AG09309 (cell line): ENCODE results near the gene CLDN6.

ENCODE experiments used
- DNase-seq: peaks from one replicate; pipeline ENCODE4 v3.0.0-alpha.2; 2010; ENCODE audit warnings: low read depth
- H3K4me3 ChIP-seq: 2 replicates; pipeline ENCODE4 v1.5.1; 2011; ENCODE audit warnings: mild to moderate bottlenecking, low read depth, low read length, moderate library complexity; ENCODE audit not compliant: control insufficient read depth
- TF ChIP-seq, protein P1 (sequence below): IDR thresholded peaks from 2 replicates; pipeline ENCODE4 v1.5.1; 2011; ENCODE audit warnings: mild to moderate bottlenecking, low read depth, low read length, inconsistent platforms; ENCODE audit not compliant: insufficient read depth, control insufficient read depth; ENCODE audit errors: missing control alignments

The CLDN6 gene

DNA sequence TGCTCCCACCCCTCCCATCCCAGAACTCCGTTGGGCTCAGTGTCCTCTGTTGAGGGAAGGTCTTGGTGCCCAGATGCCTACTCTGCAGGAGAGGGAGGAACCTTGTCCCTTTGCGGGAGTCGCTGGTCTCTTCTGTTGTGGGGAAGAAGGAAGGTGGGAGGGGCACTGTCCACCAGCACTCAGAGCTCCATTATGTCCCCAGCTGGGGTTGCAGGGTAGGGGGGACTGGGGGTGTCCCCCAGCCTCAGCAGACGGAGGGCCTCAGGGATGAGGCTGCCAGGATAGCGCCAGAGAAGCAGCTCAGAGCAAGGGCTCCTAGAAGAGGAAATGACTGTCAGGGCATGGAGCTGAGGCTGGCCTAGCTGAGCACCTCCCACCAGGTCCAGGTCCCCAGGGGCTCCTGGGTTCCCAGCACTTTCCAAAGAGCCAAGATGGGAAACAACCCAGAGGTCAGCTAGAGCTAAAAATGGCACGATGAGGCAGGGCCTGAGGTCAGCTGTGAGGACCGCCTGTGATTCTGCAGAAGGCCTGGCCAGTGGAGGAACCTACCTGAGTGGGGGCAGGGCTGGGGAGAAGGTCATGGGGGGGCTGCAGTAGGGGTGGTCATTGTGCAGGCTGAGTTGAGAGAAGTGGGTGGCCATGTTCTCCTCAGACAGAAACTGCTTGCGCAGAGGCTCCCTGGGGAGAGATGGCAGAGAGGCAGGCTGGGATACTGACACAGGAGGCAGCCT lies 4.9 kb upstream of the CLDN6 start:
- TF ChIP-seq, protein P1, sequence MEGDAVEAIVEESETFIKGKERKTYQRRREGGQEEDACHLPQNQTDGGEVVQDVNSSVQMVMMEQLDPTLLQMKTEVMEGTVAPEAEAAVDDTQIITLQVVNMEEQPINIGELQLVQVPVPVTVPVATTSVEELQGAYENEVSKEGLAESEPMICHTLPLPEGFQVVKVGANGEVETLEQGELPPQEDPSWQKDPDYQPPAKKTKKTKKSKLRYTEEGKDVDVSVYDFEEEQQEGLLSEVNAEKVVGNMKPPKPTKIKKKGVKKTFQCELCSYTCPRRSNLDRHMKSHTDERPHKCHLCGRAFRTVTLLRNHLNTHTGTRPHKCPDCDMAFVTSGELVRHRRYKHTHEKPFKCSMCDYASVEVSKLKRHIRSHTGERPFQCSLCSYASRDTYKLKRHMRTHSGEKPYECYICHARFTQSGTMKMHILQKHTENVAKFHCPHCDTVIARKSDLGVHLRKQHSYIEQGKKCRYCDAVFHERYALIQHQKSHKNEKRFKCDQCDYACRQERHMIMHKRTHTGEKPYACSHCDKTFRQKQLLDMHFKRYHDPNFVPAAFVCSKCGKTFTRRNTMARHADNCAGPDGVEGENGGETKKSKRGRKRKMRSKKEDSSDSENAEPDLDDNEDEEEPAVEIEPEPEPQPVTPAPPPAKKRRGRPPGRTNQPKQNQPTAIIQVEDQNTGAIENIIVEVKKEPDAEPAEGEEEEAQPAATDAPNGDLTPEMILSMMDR, result no peak
- H3K4me3 ChIP-seq, result peak overlapping the region; percentile 62
- DNase-seq, result no peak

DNA sequence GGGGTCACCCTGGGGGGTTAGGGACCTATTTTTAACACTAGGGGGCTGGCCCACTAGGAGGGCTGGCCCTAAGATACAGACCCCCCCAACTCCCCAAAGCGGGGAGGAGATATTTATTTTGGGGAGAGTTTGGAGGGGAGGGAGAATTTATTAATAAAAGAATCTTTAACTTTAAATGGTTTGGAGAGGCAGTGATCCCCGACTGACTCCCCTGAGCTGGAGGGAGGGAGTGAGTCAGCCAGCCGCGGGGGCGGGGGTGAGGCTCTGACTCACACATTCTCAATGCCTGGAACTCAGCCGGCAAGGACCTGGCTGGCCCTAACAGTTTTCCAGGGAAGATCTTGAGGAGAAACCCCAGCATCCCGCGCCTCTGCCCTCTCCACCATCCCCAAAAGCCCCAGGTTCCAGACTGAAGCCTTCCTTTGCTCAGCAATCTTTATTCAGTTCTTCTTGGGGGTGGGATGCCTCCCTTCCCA lies 4.3 kb upstream of the CLDN6 start:
- TF ChIP-seq, protein P1, result no peak
- DNase-seq, result peak; percentile 86
- H3K4me3 ChIP-seq, result peak overlapping the region; percentile 82

DNA sequence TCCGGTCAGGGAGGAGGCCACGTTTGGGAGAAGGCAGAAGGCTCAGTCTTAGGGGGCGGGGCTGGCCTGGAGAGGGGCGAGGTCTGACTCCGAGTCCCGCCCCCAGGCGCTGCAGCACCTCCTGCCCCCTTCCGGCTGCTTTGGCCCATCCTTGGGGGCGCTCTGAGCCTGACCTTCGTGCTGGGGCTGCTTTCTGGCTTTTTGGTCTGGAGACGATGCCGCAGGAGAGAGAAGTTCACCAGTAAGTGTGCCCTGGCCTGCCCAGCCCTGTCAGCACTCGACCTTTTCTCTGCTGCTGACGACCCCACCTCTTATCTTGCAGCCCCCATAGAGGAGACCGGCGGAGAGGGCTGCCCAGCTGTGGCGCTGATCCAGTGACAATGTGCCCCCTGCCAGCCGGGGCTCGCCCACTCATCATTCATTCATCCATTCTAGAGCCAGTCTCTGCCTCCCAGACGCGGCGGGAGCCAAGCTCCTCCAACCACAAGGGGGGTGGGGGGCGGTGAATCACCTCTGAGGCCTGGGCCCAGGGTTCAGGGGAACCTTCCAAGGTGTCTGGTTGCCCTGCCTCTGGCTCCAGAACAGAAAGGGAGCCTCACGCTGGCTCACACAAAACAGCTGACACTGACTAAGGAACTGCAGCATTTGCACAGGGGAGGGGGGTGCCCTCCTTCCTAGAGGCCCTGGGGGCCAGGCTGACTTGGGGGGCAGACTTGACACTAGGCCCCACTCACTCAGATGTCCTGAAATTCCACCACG lies 3.6 kb upstream of the CLDN6 start:
- DNase-seq, result peak; percentile 82
- peak overlapping the region; percentile 82 for H3K4me3 ChIP-seq
- TF ChIP-seq, protein P1, result peak; percentile 44

DNA sequence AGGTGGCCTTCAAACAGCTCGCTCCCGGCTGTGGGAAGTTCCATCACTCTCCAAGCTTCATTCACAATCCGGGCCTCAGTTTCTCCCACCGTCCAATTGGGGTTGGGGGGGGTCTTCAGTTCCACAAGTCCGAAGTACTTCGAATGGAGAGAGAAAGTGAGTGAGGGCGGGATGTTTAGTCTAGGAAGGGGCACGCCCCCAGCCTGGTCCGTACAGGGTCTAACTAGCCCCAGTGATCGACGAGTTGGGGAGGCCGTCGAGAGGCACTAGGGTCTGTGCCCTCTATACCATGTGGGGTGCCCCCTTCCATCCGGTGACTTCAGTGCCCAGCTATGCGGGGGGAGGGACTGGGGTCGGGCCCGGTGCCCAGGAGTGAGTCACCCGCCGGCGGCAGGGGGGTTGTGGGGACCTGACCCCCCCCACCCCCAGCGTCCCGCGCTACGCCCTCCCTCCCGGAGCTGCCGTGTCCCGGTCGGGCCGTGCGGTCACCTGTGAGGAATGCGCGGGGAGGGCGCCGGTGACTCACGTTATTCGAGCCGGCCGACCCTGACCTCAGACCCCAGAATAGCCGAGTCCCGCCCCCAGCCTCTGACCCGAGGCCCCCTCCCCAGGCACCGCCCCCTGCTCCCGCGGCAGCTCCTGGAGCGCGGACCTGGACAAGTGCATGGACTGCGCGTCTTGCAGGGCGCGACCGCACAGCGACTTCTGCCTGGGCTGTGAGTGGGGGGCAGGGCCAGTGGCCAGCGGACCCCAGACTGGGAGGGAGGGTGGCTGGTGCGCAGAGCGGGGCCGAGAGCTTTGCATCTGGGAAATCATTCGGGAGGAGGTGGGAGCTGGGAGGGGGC lies 2.8 kb upstream of the CLDN6 start:
- TF ChIP-seq, protein P1, result no peak
- peak overlapping the region; percentile 82 for H3K4me3 ChIP-seq
- DNase-seq, result peak; percentile 68

DNA sequence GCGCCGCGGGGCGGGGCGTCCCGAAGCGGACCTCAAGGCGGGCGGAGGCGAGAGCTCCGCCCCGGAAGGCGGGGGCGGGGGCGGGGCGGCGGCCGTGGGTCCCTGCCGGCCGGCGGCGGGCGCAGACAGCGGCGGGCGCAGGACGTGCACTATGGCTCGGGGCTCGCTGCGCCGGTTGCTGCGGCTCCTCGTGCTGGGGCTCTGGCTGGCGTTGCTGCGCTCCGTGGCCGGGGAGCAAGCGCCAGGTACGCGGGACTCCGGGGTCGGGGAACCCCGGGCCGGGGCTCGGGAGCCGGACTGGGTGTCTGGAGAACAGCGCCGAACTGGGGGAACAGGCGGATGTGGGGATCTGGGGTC lies 2.2 kb upstream of the CLDN6 start, which contains the start of gene TNFRSF12A:
TSS of gene TNFRSF12A (plus strand) at position 122 of the 357 bp plus-strand sequence. CDS start at position 152, 30 bp downstream.
- TF ChIP-seq, protein P1, result no peak
- peak within 1 kb of the TSS; percentile 82 for H3K4me3 ChIP-seq
- no peak for DNase-seq

DNA sequence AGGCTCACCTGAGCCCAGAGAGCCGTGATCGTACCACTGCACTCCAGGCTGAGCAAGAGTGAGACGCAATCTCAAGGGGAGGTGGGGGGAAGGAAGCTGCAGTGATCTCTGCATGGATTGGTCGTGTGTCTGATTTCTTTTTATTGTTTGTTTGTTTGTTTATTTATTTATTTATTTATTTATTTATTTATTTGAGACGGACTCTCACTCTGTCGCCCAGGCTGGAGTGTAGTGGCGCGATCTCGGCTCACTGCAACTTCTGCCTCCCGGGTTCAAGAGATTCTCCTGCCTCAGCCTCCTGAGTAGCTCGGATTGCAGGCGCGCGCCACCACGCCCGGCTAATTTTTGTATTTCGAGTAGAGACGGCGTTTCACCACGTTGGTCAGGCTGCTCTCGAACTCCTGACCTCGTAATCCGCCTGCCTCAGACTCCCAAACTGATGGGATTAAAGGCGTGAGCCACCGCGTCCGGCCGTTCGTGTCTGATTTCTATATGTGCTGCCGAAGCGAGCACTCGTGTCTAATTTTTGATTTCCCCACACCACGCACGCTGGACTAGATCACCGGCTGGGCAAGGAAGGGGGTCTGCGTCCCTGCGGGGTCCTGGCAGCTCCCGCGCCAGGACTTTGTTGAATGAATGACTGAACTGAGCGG lies 1.7 kb upstream of the CLDN6 start:
- H3K4me3 ChIP-seq, result peak overlapping the region; percentile 82
- TF ChIP-seq, protein P1, result no peak
- DNase-seq, result no peak
